Loucy (cell line): ENCODE measurements around the gene ECE2.

ENCODE experiments used
- H2AFZ ChIP-seq: fragments of 200-600 bp; sonication (generic); 2 replicates; pipeline ENCODE4 v1.6.0; 2016; ENCODE audit warnings: antibody characterized with exemption, mild to moderate bottlenecking, low read length, moderate library complexity
- H3F3A ChIP-seq: fragments of 200-600 bp; 2 replicates; pipeline ENCODE4 v1.6.0; 2016; ENCODE audit warnings: antibody characterized with exemption, low read depth, mild to moderate bottlenecking
- H3K27me3 ChIP-seq: fragments of 200-600 bp; sonication (generic); 2 replicates; pipeline ENCODE4 v1.6.1; 2014; ENCODE audit warnings: low read length, mild to moderate bottlenecking; ENCODE audit not compliant: insufficient read depth, poor library complexity, severe bottlenecking
- H3K36me3 ChIP-seq: fragments of 200-600 bp; sonication (generic); 2 replicates; pipeline ENCODE4 v1.6.1; 2016; ENCODE audit warnings: low read length; ENCODE audit not compliant: insufficient read depth
- H3K4me1 ChIP-seq: fragments of 200-600 bp; sonication (generic); 2 replicates; pipeline ENCODE4 v1.5.1; 2014; ENCODE audit warnings: low read length, mild to moderate bottlenecking; ENCODE audit not compliant: insufficient read depth, poor library complexity, severe bottlenecking
- H3K4me2 ChIP-seq: fragments of 200-600 bp; sonication (generic); 2 replicates; pipeline ENCODE4 v1.6.0; 2014; ENCODE audit warnings: antibody characterized with exemption, low read length, low read depth, mild to moderate bottlenecking; ENCODE audit not compliant: poor library complexity, severe bottlenecking
- H3K4me3 ChIP-seq: fragments of 200-600 bp; sonication (generic); 2 replicates; pipeline ENCODE4 v1.5.1; 2014; ENCODE audit warnings: low read length, mild to moderate bottlenecking, mixed read lengths; ENCODE audit not compliant: poor library complexity, severe bottlenecking
- H3K79me2 ChIP-seq: fragments of 200-600 bp; sonication (generic); 2 replicates; pipeline ENCODE4 v1.6.1; 2014; ENCODE audit warnings: low read length; ENCODE audit not compliant: insufficient read depth
- H3K9ac ChIP-seq: fragments of 200-600 bp; sonication (generic); 2 replicates; pipeline ENCODE4 v1.6.0; 2014; ENCODE audit warnings: mild to moderate bottlenecking, low read depth, low read length, moderate library complexity; ENCODE audit not compliant: poor library complexity, severe bottlenecking
- H3K9me2 ChIP-seq: fragments of 200-600 bp; sonication (generic); replicated peaks from 2 replicates; pipeline ENCODE4 v1.6.1; 2016; ENCODE audit warnings: low read depth, low read length, mixed read lengths
- H3K9me3 ChIP-seq: fragments of 200-600 bp; sonication (generic); 2 replicates; pipeline ENCODE4 v1.6.1; 2014; ENCODE audit warnings: mild to moderate bottlenecking, antibody characterized with exemption, low read length, low read depth; ENCODE audit not compliant: insufficient read depth
- H4K20me1 ChIP-seq: fragments of 200-600 bp; sonication (generic); 2 replicates; pipeline ENCODE4 v1.6.0; 2014; ENCODE audit warnings: antibody characterized with exemption, low read length, mild to moderate bottlenecking; ENCODE audit not compliant: insufficient read depth, poor library complexity, severe bottlenecking
- EZH2phosphoT487 ChIP-seq: fragments of 200-600 bp; IDR thresholded peaks from 2 replicates; pipeline ENCODE4 v1.6.1; 2018; ENCODE audit warnings: antibody characterized with exemption, mild to moderate bottlenecking, moderate library complexity, borderline replicate concordance
- TF ChIP-seq, protein P1 (sequence below): fragments of 200-600 bp; sonication (generic); conservative IDR thresholded peaks from 2 replicates; pipeline ENCODE4 v1.5.1; 2014; ENCODE audit warnings: mild to moderate bottlenecking, antibody characterized with exemption, low read length

The ECE2 gene

DNA sequence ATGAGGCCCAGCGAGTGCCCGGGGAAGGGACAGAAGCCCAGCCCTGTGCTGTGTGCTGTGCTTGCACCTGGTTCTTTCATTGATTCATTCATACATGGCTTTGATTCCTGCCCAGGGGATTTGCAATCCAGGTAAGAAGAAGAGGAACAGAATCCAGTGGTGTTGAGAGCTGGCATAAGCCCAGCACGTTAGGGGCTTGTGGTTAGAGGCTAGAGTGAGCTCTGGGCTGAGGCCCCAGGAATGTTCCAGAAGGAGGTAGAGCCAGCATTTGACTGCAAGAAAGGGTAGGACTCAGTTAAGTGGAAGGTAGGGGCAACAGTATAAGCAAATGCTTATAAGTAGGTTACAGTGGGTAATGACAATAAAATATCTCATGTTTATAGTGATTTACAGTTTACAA lies 44.2 kb upstream of the ECE2 start:
- TF ChIP-seq, protein P1, sequence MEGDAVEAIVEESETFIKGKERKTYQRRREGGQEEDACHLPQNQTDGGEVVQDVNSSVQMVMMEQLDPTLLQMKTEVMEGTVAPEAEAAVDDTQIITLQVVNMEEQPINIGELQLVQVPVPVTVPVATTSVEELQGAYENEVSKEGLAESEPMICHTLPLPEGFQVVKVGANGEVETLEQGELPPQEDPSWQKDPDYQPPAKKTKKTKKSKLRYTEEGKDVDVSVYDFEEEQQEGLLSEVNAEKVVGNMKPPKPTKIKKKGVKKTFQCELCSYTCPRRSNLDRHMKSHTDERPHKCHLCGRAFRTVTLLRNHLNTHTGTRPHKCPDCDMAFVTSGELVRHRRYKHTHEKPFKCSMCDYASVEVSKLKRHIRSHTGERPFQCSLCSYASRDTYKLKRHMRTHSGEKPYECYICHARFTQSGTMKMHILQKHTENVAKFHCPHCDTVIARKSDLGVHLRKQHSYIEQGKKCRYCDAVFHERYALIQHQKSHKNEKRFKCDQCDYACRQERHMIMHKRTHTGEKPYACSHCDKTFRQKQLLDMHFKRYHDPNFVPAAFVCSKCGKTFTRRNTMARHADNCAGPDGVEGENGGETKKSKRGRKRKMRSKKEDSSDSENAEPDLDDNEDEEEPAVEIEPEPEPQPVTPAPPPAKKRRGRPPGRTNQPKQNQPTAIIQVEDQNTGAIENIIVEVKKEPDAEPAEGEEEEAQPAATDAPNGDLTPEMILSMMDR, result no peak
- TF ChIP-seq EZH2phosphoT487, result no peak
- no peaks in the 10 kb centered on the region for H3K27me3 ChIP-seq
- no peak overlapping the region for H3K9ac ChIP-seq
- no peak overlapping the region for H3K4me2 ChIP-seq
- no peaks in the 10 kb centered on the region for H3K36me3 ChIP-seq
- H3K4me3 ChIP-seq, result no peak overlapping the region
- no peak overlapping the region for H2AFZ ChIP-seq
- H3K4me1 ChIP-seq, result no peaks in the 10 kb centered on the region
- no peaks in the 10 kb centered on the region for H3K9me2 ChIP-seq
- H3F3A ChIP-seq, result no peaks in the 10 kb centered on the region
- no peaks in the 10 kb centered on the region for H4K20me1 ChIP-seq
- H3K9me3 ChIP-seq, result no peaks in the 10 kb centered on the region
- H3K79me2 ChIP-seq, result no peaks in the 10 kb centered on the region

DNA sequence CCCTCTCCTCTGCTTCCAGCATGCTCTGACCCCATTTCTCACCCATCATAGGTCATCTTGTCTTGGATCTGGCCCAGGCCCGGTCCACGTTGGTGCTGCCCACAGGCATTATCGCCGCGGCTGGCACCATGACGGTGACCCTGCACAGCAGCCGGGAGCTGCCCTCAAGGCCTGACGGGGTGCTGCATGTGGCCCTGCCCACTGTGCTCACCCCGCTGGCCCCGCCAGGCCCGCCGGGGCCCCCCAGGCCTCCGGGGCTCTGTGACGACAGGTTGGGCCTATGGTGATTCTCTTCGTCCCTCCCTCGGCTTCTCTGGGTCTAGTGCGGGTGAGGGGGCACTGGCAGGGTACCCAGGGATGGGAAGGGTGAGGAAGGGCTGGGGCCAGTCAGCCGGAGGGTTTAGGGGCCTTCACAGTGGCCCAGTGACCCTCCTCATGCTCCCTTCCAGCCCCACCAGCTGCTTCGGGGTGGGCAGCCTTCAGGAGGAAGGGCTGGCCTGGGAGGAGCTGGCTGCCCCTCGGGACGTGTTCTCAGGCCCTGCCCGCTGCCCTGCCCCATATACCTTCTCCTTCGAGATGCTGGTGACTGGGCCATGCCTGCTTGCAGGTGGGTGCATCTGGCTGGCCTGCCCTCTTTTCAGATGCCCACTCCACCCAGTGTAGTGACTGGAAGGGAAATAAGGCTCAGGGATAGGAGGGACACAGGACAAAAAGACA lies 42.5 kb upstream of the ECE2 start:
- H3F3A ChIP-seq, result no peaks in the 10 kb centered on the region
- H3K9me3 ChIP-seq, result no peaks in the 10 kb centered on the region
- H3K27me3 ChIP-seq, result no peaks in the 10 kb centered on the region
- no peak overlapping the region for H3K4me2 ChIP-seq
- TF ChIP-seq, protein P1, result no peak
- no peak for TF ChIP-seq EZH2phosphoT487
- no peak overlapping the region for H3K9ac ChIP-seq
- no peaks in the 10 kb centered on the region for H3K9me2 ChIP-seq
- no peak overlapping the region for H3K4me3 ChIP-seq
- no peaks in the 10 kb centered on the region for H3K36me3 ChIP-seq
- H2AFZ ChIP-seq, result no peak overlapping the region
- H3K79me2 ChIP-seq, result no peaks in the 10 kb centered on the region
- H3K4me1 ChIP-seq, result no peaks in the 10 kb centered on the region
- no peaks in the 10 kb centered on the region for H4K20me1 ChIP-seq

DNA sequence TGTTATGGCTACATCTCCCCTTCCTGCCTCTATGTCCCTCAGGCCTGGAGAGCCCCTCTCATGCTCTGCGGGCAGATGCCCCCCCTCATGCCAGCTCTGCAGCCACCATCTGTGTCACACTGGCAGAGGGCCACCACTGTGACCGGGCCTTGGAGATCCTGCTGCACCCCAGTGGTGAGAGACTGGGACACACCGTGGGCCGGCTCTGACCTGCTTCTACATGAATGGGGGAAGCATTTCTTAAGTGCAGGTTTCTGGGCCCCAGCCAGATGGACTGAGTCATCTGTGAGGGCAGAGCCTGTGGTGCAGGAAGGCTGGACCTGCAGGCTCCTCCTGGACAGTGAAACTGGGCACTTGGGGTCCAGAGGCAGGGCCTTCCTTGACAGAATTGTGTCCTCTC lies 41.6 kb upstream of the ECE2 start:
- Histone ChIP-seq H3K27me3 (no peaks in the 10 kb centered on the region), H3K4me2 (no peak overlapping the region), H3K9me2 (no peaks in the 10 kb centered on the region), H3K36me3 (no peaks in the 10 kb centered on the region), H3K79me2 (no peaks in the 10 kb centered on the region), H3K4me3 (no peak overlapping the region), H4K20me1 (no peaks in the 10 kb centered on the region), H3K4me1 (no peaks in the 10 kb centered on the region), H3K9ac (no peak overlapping the region), H3K9me3 (no peaks in the 10 kb centered on the region), H3F3A (no peaks in the 10 kb centered on the region), H2AFZ (no peak overlapping the region)
- TF ChIP-seq, protein P1, result no peak
- TF ChIP-seq EZH2phosphoT487, result no peak
